ENCODE data around the gene FILIP1. TPM values are rescaled to one million over a fixed set of nuclear protein-coding genes. Genes with fewer than 3 reads are reported as not detected.

The FILIP1 gene
- total and polyA plus RNA-seq, 9 donors: 20.3 to 49.0 (median 42.4) TPM

DNA sequence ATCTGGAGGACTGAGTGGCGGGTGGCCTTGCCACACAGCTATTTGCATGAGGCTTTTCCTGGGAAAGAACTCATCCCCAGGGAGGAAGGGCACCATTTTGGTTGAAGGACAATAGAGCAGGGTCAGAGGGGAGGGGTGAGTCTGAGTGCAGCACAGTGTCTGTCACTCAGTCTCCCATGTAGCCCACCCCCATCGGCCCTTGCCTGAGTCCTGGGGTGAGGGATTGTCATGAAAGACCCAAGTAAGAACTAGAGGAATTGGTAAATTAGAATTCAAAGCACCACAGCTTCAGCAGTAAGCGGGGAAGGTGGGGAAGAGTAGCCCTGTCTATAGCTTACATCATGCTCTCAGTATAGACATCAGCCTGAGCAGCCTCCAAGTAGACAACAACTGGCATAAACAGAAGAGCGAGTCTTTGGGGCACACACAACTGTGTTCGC, 118.6 kb downstream of the FILIP1 start:
- 90% methylated on average over 4 of the region's 5 CpGs for whole genome bisulfite sequencing (ENCODE audit: insufficient coverage)
- Histone ChIP-seq H3K27me3 (ENCODE audit: control insufficient read depth, insufficient read depth, low read length) (no peaks in the 10 kb centered on the region), H3K36me3 (ENCODE audit: control insufficient read depth, insufficient read depth, low read length) (peaks cover 1% of the 10 kb centered on the region), H3K27ac (ENCODE audit: low read length) (peak overlapping the region; percentile 71), H3K4me1 (ENCODE audit: control insufficient read depth, insufficient read depth, low read length) (peaks cover 7% of the 10 kb centered on the region), H3K9me3 (replicated peaks; ENCODE audit: control insufficient read depth, low read depth, low read length) (no peaks in the 10 kb centered on the region), H3K4me3 (ENCODE audit: low read length) (no peak overlapping the region)
- DNase-seq: no peak

DNA sequence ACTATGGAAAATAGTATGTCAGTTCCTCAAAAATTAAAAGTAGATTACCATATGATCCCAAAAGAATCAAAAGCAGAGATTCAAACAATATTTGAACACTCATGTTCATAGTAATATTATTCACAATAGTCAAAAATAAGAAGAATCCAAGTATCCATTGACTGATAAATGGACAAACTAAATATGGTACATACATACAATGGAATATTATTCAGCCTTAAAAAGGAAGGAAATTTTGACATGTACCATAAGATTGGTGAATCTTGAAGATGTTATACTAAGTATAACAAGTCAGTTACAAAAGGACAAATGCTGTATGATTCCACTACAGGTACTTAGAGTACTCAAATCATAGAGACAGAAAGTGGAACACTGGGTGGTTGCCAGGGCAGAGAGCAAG, 120.7 kb downstream of the FILIP1 start:
- Histone ChIP-seq H3K36me3 (ENCODE audit: control insufficient read depth, insufficient read depth, low read length) (peaks cover 2% of the 10 kb centered on the region), H3K9me3 (replicated peaks; ENCODE audit: control insufficient read depth, low read depth, low read length) (no peaks in the 10 kb centered on the region), H3K4me1 (ENCODE audit: control insufficient read depth, insufficient read depth, low read length) (peaks cover 14% of the 10 kb centered on the region), H3K27me3 (ENCODE audit: control insufficient read depth, insufficient read depth, low read length) (no peaks in the 10 kb centered on the region), H3K27ac (ENCODE audit: low read length) (no peak overlapping the region), H3K4me3 (ENCODE audit: low read length) (no peak overlapping the region)
- DNase-seq: no peak

DNA sequence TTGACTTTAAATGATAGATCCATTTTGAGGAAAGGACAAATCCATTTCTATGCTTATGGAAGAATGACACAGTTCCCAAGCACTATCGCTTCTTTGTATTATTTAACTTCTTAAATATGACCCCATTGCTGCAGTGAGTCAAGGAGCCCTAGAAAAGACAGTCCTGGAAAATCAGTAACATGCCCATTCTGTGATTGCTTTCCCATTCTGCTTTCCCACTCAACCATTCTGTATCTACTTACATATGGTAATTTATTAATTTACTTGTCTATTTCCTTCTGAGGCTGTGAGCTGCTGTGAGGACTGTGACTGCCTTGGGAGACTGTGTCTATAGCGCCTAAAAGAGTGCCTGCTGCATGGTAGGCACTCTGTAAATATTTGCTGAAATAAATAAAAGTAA, 123.6 kb downstream of the FILIP1 start:
- Histone ChIP-seq H3K4me3 (ENCODE audit: low read length) (no peak overlapping the region), H3K36me3 (ENCODE audit: control insufficient read depth, insufficient read depth, low read length) (peaks cover 2% of the 10 kb centered on the region), H3K9me3 (replicated peaks; ENCODE audit: control insufficient read depth, low read depth, low read length) (no peaks in the 10 kb centered on the region), H3K27ac (ENCODE audit: low read length) (no peak overlapping the region), H3K4me1 (ENCODE audit: control insufficient read depth, insufficient read depth, low read length) (peaks cover 11% of the 10 kb centered on the region), H3K27me3 (ENCODE audit: control insufficient read depth, insufficient read depth, low read length) (no peaks in the 10 kb centered on the region)
- DNase-seq: no peak
- no CpG with 5 or more reads among the region's 2 CpGs for WGBS (ENCODE audit: insufficient coverage)

DNA sequence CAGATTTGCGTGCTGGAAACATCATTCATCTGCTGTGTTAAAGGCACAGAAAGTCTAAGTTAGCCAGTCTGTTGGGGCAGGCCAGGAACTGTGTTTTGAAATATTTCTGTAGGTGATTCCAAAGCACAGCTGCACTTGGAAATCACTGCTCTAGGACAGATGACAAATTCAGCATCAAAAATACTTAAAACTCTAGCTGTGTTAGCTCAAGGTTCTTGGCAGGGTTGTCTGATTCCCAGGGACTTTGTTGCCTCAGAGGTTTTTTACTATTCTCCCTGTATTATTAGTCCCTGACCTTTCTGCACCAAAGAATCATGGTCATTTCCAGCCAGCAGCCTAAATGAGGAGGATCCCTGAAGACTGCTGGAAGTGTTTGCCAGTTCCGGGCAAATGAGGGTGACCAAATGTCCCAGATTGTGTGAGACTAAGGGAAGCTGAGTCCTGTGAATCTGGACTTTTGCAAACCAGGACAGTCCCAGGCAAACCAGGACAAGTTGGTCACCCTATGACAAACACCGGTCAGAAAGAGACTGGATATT, 124.7 kb downstream of the FILIP1 start:
- Histone ChIP-seq H3K27me3 (ENCODE audit: control insufficient read depth, insufficient read depth, low read length) (no peaks in the 10 kb centered on the region), H3K4me1 (ENCODE audit: control insufficient read depth, insufficient read depth, low read length) (peaks cover 8% of the 10 kb centered on the region), H3K27ac (ENCODE audit: low read length) (peak overlapping the region; percentile 57), H3K9me3 (replicated peaks; ENCODE audit: control insufficient read depth, low read depth, low read length) (no peaks in the 10 kb centered on the region), H3K36me3 (ENCODE audit: control insufficient read depth, insufficient read depth, low read length) (peaks cover 2% of the 10 kb centered on the region), H3K4me3 (ENCODE audit: low read length) (no peak overlapping the region)
- 44% methylated on average over 2 of the region's 3 CpGs for WGBS (ENCODE audit: insufficient coverage)
- DNase-seq: peak; percentile 87

DNA sequence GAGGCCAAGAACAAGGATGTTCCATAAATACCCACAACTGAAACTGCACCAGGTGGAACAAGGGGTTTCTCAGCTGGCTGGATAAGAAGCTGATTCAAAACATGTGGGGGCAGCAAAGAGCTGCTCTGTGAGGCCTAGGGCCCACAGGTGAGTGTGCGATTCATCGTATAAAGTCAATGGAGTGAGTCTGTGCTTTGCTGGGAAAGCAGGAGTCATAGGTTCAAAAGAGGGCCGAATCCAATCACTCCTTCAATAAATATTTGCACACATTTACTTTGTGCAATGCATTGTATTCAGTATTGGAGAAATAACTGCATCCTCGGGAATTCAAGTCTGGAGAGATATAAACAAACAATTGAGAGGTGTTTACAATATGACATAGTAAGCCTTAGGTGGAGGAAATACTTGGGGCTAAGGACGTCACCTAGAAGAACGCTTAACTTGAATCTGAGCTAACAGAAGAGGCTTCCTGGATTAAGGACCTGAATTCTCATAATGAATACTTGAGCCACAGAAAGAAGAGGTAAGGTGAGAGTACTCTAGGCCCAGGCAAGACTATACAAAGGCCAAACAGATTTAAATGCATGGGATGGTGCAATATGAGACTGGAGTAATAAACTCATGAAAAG, 125.3 kb downstream of the FILIP1 start:
- Histone ChIP-seq H3K9me3 (replicated peaks; ENCODE audit: control insufficient read depth, low read depth, low read length) (no peaks in the 10 kb centered on the region), H3K4me1 (ENCODE audit: control insufficient read depth, insufficient read depth, low read length) (peaks cover 8% of the 10 kb centered on the region), H3K27ac (ENCODE audit: low read length) (peak overlapping the region; percentile 57), H3K27me3 (ENCODE audit: control insufficient read depth, insufficient read depth, low read length) (no peaks in the 10 kb centered on the region), H3K4me3 (ENCODE audit: low read length) (no peak overlapping the region), H3K36me3 (ENCODE audit: control insufficient read depth, insufficient read depth, low read length) (peaks cover 2% of the 10 kb centered on the region)
- peak; percentile 62 for DNase-seq
- WGBS (ENCODE audit: insufficient coverage): 32% methylated on average over 4 of the region's 6 CpGs

DNA sequence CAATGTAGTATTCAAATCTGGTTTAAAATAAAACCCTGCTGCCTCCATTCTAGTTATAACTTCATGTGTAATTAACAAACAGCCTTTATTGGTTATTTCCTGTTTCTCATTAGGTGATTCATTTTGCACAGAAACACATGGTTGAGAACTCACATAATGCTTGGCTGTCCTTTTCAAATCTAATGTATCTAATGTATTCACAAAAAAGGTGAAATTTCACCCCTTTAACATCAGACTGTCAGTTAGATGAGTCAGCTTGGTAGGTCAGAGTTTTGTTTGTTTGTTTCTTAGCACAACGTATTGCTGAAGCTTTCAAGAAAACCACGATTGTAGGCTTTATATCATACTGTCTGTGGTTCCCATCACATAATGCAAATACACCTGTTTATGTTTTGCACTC, 130.3 kb downstream of the FILIP1 start:
- Histone ChIP-seq H3K27ac (ENCODE audit: low read length) (no peak overlapping the region), H3K36me3 (ENCODE audit: control insufficient read depth, insufficient read depth, low read length) (peaks cover 14% of the 10 kb centered on the region), H3K27me3 (ENCODE audit: control insufficient read depth, insufficient read depth, low read length) (no peaks in the 10 kb centered on the region), H3K4me3 (ENCODE audit: low read length) (no peak overlapping the region), H3K4me1 (ENCODE audit: control insufficient read depth, insufficient read depth, low read length) (peaks cover 2% of the 10 kb centered on the region), H3K9me3 (replicated peaks; ENCODE audit: control insufficient read depth, low read depth, low read length) (no peaks in the 10 kb centered on the region)
- WGBS (ENCODE audit: insufficient coverage): no CpG with 5 or more reads among the region's 2 CpGs
- DNase-seq: no peak

DNA sequence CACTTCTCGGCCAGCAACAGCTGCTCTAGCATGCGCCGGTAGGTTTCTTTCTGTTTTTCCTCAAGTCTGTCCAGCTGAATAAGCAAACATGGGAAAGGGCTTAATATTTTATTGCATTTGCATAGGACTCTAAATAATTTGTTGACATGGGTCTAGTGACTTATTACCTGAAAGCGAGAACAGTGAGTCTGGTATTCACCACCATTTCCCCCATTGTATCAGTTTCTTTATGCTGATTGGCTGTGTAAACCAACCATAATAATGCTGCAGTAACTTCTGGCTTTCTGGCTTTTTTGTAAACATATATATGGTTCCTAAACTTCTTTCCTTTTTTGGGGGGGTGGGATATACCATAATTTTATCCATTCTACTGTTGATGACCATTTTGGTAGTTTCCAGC, 140.0 kb downstream of the FILIP1 start:
- H3K4me1 ChIP-seq (ENCODE audit: control insufficient read depth, insufficient read depth, low read length): peaks cover 11% of the 10 kb centered on the region
- H3K9me3 ChIP-seq (replicated peaks; ENCODE audit: control insufficient read depth, low read depth, low read length): no peaks in the 10 kb centered on the region
- WGBS (ENCODE audit: insufficient coverage): 95% methylated on average over 3 of the region's 4 CpGs
- DNase-seq: no peak
- H3K36me3 ChIP-seq (ENCODE audit: control insufficient read depth, insufficient read depth, low read length): peaks cover 9% of the 10 kb centered on the region
- no peak overlapping the region for H3K27ac ChIP-seq (ENCODE audit: low read length)
- H3K4me3 ChIP-seq (ENCODE audit: low read length): no peak overlapping the region
- peaks cover 3% of the 10 kb centered on the region for H3K27me3 ChIP-seq (ENCODE audit: control insufficient read depth, insufficient read depth, low read length)

DNA sequence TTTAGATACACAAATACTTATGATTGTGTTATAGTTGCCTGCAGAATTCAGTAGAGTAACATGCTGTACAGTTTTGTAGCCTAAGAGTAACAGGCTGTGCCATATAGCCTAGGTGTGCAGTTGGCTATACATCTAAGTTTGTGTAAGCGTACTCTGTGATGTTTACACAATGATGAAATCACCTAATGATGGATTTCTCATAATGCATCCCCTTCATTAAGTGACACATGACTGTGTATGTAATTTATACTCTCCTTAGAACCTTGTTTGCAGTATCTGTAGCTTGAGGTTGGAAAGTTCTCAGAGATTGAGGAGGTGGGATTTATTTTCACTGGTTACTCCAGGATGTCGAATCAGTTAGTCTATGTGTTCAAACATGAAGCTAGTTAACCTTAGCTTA, 142.0 kb downstream of the FILIP1 start:
- WGBS (ENCODE audit: insufficient coverage): no CpG with 5 or more reads among the region's 2 CpGs
- Histone ChIP-seq H3K4me3 (ENCODE audit: low read length) (no peak overlapping the region), H3K36me3 (ENCODE audit: control insufficient read depth, insufficient read depth, low read length) (peaks cover 7% of the 10 kb centered on the region), H3K27me3 (ENCODE audit: control insufficient read depth, insufficient read depth, low read length) (peaks cover 3% of the 10 kb centered on the region), H3K4me1 (ENCODE audit: control insufficient read depth, insufficient read depth, low read length) (peaks cover 12% of the 10 kb centered on the region), H3K27ac (ENCODE audit: low read length) (no peak overlapping the region), H3K9me3 (replicated peaks; ENCODE audit: control insufficient read depth, low read depth, low read length) (no peaks in the 10 kb centered on the region)
- no peak for DNase-seq

DNA sequence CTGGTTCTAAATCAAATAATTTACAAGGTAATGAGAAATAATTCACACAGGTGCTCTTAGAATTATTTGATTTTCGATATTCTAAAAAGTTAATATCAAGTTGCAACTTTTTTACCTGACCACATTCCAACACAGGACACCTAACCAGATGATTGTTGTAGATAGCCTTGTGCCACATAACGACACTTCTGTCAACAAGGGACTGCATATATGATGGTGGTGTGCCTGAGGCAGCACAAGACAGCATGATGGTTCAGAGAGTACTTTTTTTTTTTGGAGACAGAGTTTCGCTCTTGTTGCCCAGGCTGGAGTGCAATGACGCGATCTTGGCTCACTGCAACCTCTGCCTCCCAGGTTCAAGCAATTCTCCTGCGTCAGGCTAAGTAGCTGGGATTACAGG, 142.8 kb downstream of the FILIP1 start:
- H3K4me3 ChIP-seq (ENCODE audit: low read length): no peak overlapping the region
- H3K9me3 ChIP-seq (replicated peaks; ENCODE audit: control insufficient read depth, low read depth, low read length): no peaks in the 10 kb centered on the region
- DNase-seq: no peak
- H3K27me3 ChIP-seq (ENCODE audit: control insufficient read depth, insufficient read depth, low read length): peaks cover 3% of the 10 kb centered on the region
- H3K27ac ChIP-seq (ENCODE audit: low read length): no peak overlapping the region
- 100% methylated on average over 5 of the region's 6 CpGs for WGBS (ENCODE audit: insufficient coverage)
- H3K36me3 ChIP-seq (ENCODE audit: control insufficient read depth, insufficient read depth, low read length): peaks cover 7% of the 10 kb centered on the region
- peaks cover 12% of the 10 kb centered on the region for H3K4me1 ChIP-seq (ENCODE audit: control insufficient read depth, insufficient read depth, low read length)

DNA sequence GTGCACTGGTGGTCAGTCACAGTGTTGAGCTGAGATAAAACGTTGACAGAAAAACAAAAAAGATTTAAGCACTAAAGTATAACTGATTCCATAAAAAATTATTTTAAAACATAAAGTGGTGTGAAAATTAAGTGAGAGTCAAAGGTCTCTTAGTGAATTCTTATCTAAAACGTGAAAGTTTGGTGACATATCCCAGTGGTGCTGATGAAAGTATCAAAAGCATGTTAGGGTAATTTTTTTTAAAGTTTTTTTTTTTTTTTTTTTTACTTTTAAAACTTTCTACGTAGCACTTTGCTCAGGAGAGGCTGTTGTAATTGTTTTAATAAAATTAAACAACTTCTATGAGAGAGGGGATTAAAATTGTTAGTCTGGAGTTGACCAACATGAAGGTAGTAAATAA, 143.4 kb downstream of the FILIP1 start:
- WGBS (ENCODE audit: insufficient coverage): no CpG with 5 or more reads among the region's 3 CpGs
- peaks cover 7% of the 10 kb centered on the region for H3K36me3 ChIP-seq (ENCODE audit: control insufficient read depth, insufficient read depth, low read length)
- no peak overlapping the region for H3K4me3 ChIP-seq (ENCODE audit: low read length)
- no peaks in the 10 kb centered on the region for H3K9me3 ChIP-seq (replicated peaks; ENCODE audit: control insufficient read depth, low read depth, low read length)
- H3K27me3 ChIP-seq (ENCODE audit: control insufficient read depth, insufficient read depth, low read length): peaks cover 3% of the 10 kb centered on the region
- DNase-seq: peak; percentile 19
- peaks cover 12% of the 10 kb centered on the region for H3K4me1 ChIP-seq (ENCODE audit: control insufficient read depth, insufficient read depth, low read length)
- peak overlapping the region; percentile 81 for H3K27ac ChIP-seq (ENCODE audit: low read length)

Measured in muscle of leg (tissue), 11 donors.